Measurements from ENCODE around the gene UGT1A5.

UGT1A5 gene

GRCh38 chr2:233712611-233713261, at the start of gene UGT1A5:
UGT1A5 (plus strand) TSS chr2:233712907; CDS start chr2:233712992, 85 bp downstream.
- DNase-seq (ENCODE audit: low read depth in 2 of 2), result no peak

- no peak for DNase-seq (ENCODE audit: low read depth in 2 of 2)
Measured at GRCh38 chr2:233663911-233664310, 48.8 kb upstream of the UGT1A5 start.

GRCh38 chr2:233668605-233669260, 44.0 kb upstream of the UGT1A5 start:
- no peak for DNase-seq (ENCODE audit: low read depth in 2 of 2)

- DNase-seq (ENCODE audit: low read depth in 2 of 2), result no peak
Measured at GRCh38 chr2:233671290-233672161, 41.2 kb upstream of the UGT1A5 start, which contains the start of gene UGT1A9. UGT1A9 (plus strand) TSS chr2:233671898; CDS start chr2:233671935, 37 bp downstream.

GRCh38 chr2:233672886-233673285, 39.8 kb upstream of the UGT1A5 start:
- no peak for DNase-seq (ENCODE audit: low read depth in 2 of 2)

- DNase-seq (ENCODE audit: low read depth in 2 of 2), result no peak
Measured at GRCh38 chr2:233673896-233674295, 38.8 kb upstream of the UGT1A5 start.

- DNase-seq (ENCODE audit: low read depth in 2 of 2), result no peak
Measured at GRCh38 chr2:233674314-233674713, 38.4 kb upstream of the UGT1A5 start.

GRCh38 chr2:233674995-233675394, 37.7 kb upstream of the UGT1A5 start:
- DNase-seq (ENCODE audit: low read depth in 2 of 2), result no peak

GRCh38 chr2:233676046-233676445, 36.7 kb upstream of the UGT1A5 start:
- no peak for DNase-seq (ENCODE audit: low read depth in 2 of 2)

GRCh38 chr2:233679196-233679595, 33.5 kb upstream of the UGT1A5 start:
- no peak for DNase-seq (ENCODE audit: low read depth in 2 of 2)

GRCh38 chr2:233680361-233681045, 32.2 kb upstream of the UGT1A5 start:
- DNase-seq (ENCODE audit: low read depth in 2 of 2), result no peak

GRCh38 chr2:233681521-233682099, 31.1 kb upstream of the UGT1A5 start, which contains the start of gene UGT1A7:
UGT1A7 (plus strand) TSS chr2:233681901; CDS start chr2:233681938, 37 bp downstream.
- DNase-seq (ENCODE audit: low read depth in 2 of 2), result no peak

GRCh38 chr2:233684640-233685039, 28.1 kb upstream of the UGT1A5 start:
- DNase-seq (ENCODE audit: low read depth in 2 of 2), result no peak

GRCh38 chr2:233686928-233687327, 25.8 kb upstream of the UGT1A5 start:
- no peak for DNase-seq (ENCODE audit: low read depth in 2 of 2)

GRCh38 chr2:233688341-233688740, 24.4 kb upstream of the UGT1A5 start:
- no peak for DNase-seq (ENCODE audit: low read depth in 2 of 2)

- DNase-seq (ENCODE audit: low read depth in 2 of 2), result no peak
Measured at GRCh38 chr2:233689031-233689430, 23.7 kb upstream of the UGT1A5 start.

GRCh38 chr2:233689501-233689900, 23.2 kb upstream of the UGT1A5 start:
- no peak for DNase-seq (ENCODE audit: low read depth in 2 of 2)

GRCh38 chr2:233690444-233690843, 22.3 kb upstream of the UGT1A5 start:
- DNase-seq (ENCODE audit: low read depth in 2 of 2), result no peak

- DNase-seq (ENCODE audit: low read depth in 2 of 2), result no peak
Measured at GRCh38 chr2:233691443-233692433, 21.0 kb upstream of the UGT1A5 start.

GRCh38 chr2:233692648-233693047, 20.1 kb upstream of the UGT1A5 start, which contains the start of gene UGT1A6:
UGT1A6 (plus strand) TSS chr2:233692890; CDS start chr2:233693005, 115 bp downstream.
- no peak for DNase-seq (ENCODE audit: low read depth in 2 of 2)
